Measurements from ENCODE around the gene POLR2L.

DNA sequence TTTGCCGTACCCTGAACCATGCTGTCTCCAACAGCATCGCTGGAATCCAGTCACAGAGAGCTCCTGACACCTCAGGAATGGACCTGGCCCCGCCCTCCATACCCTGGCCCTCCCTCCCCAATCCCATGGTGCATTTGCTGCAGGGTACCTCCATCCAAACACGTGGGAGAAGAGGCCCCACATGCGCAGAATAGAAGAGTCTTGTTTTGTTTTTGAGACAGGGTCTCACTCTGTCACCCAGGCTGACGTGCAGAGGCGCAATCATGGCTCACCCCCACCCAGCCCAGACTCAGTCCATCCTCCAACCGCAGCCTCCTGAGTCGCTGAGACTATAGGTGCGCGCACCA is 25.9 kb downstream of the POLR2L start:
- TF ChIP-seq POLR2AphosphoS5 (IDR thresholded peaks at IDR 0.05): no peak
- TF ChIP-seq, protein P1, sequence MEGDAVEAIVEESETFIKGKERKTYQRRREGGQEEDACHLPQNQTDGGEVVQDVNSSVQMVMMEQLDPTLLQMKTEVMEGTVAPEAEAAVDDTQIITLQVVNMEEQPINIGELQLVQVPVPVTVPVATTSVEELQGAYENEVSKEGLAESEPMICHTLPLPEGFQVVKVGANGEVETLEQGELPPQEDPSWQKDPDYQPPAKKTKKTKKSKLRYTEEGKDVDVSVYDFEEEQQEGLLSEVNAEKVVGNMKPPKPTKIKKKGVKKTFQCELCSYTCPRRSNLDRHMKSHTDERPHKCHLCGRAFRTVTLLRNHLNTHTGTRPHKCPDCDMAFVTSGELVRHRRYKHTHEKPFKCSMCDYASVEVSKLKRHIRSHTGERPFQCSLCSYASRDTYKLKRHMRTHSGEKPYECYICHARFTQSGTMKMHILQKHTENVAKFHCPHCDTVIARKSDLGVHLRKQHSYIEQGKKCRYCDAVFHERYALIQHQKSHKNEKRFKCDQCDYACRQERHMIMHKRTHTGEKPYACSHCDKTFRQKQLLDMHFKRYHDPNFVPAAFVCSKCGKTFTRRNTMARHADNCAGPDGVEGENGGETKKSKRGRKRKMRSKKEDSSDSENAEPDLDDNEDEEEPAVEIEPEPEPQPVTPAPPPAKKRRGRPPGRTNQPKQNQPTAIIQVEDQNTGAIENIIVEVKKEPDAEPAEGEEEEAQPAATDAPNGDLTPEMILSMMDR (IDR thresholded peaks at IDR 0.05): no peak
